Astrocyte (in vitro differentiated cells and primary cell): Measurements from ENCODE around the gene CCDC69.

Experiments used
- CTCF ChIP-seq: IDR thresholded peaks from 2 replicates; pipeline ENCODE4 v1.5.1; 2011; ENCODE audit warnings: low read depth, mild to moderate bottlenecking, inconsistent platforms, low read length, moderate library complexity; ENCODE audit not compliant: insufficient read depth
- EZH2 ChIP-seq: IDR thresholded peaks from 2 replicates; pipeline ENCODE4 v1.6.1; 2012; ENCODE audit warnings: mild to moderate bottlenecking, low read length, inconsistent platforms; ENCODE audit not compliant: insufficient read depth

GRCh38 chr5:151167022-151167421, 56.9 kb downstream of the CCDC69 start:
- TF ChIP-seq CTCF (no peak), EZH2 (no peak)
